Skeletal muscle tissue (tissue), 4 donors: ENCODE measurements around the gene TIAM2. TPM values are rescaled to one million over a fixed set of nuclear protein-coding genes. Genes with fewer than 3 reads are reported as not detected.

Experiments
- H3K27ac ChIP-seq: one replicate; pipeline ENCODE4 v1.7.0; 2013; ENCODE audit warnings: mild to moderate bottlenecking, low read depth, low read length, inconsistent platforms
- H3K27me3 ChIP-seq, 3 donors: one replicate each; pipeline ENCODE4 v1.7.0; 2013; ENCODE audit warnings: low read length in 3 of 3; ENCODE audit not compliant: control insufficient read depth in 3 of 3, insufficient read depth in 3 of 3
- H3K36me3 ChIP-seq, 3 donors: one replicate each; pipeline ENCODE4 v1.7.0; 2013; ENCODE audit warnings: low read length in 3 of 3; ENCODE audit not compliant: control insufficient read depth in 3 of 3, insufficient read depth in 3 of 3
- H3K4me1 ChIP-seq, 3 donors: one replicate each; pipeline ENCODE4 v1.7.0; 2013; ENCODE audit warnings: low read length in 3 of 3, mild to moderate bottlenecking in 3 of 3; ENCODE audit not compliant: control insufficient read depth in 3 of 3, insufficient read depth in 3 of 3
- H3K4me3 ChIP-seq, 3 donors: one replicate each; pipeline ENCODE4 v1.7.0; 2013; ENCODE audit warnings: low read length in 3 of 3
- H3K9ac ChIP-seq, 3 donors: one replicate each; pipeline ENCODE4 v1.7.0; 2013; ENCODE audit warnings: low read length in 3 of 3, mild to moderate bottlenecking in 3 of 3, moderate library complexity in 2 of 3, low read depth in 1 of 3
- H3K9me3 ChIP-seq, 3 donors: one replicate each; pipeline ENCODE4 v1.7.0; 2013; ENCODE audit warnings: low read length in 3 of 3; ENCODE audit not compliant: control insufficient read depth in 3 of 3
- total RNA-seq: library from RNA; depleted of rRNA; stranded (reverse); fragments of >200 nt; gene quantifications from one replicate; pipeline ENCODE4 v1.2.3, GENCODE V29; 2014
- donor health status: Osteomylitis.

TIAM2 gene
- total RNA-seq, 1 donor from 2014 or later: 22.4 TPM

DNA sequence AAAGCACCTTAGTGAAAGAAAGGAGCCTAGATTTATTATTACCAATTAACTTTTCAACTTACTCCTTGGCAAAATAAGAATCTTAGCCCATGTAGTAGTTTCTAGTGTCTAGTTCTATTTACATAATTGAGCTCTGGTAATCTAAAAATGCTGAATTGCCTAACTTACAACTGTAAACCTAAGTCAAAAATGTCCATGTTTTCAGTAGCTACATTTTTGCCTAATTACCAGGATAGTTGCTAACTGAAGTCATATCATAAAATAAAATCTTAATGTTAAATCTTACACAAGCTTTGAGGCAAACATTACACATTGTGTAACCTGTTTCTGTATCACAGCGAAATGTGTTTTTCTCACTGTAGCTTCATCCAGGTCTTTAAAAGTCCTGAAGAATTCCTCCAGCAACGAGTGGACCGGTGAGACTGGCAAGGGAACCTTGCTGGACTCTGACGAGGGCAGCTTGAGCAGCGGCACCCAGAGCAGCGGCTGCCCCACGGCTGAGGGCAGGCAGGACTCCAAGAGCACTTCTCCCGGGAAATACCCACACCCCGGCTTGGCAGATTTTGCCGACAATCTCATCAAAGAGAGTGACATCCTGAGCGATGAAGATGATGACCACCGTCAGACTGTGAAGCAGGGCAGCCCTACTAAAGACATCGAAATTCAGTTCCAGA, 261.1 kb downstream of the TIAM2 start:
- Histone ChIP-seq H3K36me3 (peaks cover 36 to 48% (median 42%) of the 10 kb centered on the region in 3 donors), H3K4me3 (no peak overlapping the region), H3K4me1 (peaks cover 0 to 16% (median 10%) of the 10 kb centered on the region in 3 donors), H3K9me3 (no peaks in the 10 kb centered on the region), H3K9ac (no peak overlapping the region), H3K27me3 (no peaks in the 10 kb centered on the region), H3K27ac (no peak overlapping the region)

DNA sequence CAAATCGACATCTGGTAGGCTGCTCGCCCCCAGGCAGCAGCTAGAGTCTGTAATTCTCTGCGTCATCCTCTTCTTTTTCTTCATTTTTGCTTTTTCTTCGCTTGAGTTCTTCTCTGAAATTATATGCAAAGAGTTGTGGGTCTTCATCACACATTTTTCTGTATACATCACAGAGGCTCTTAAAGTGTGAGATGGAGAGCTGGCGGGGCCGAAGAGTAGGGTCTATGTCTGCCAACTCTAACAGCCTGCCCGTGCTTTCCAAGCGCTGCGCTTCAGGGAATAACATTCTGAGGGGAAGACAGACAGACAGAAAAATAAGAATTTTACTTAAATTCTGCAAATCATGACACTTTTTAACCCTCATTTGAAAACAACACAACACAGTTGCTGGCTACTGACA, 262.7 kb downstream of the TIAM2 start:
- Histone ChIP-seq H3K9me3 (no peaks in the 10 kb centered on the region), H3K4me1 (peaks cover 0 to 16% (median 10%) of the 10 kb centered on the region in 3 donors), H3K4me3 (no peak overlapping the region), H3K27ac (no peak overlapping the region), H3K36me3 (peaks cover 32 to 43% (median 39%) of the 10 kb centered on the region in 3 donors), H3K27me3 (no peaks in the 10 kb centered on the region), H3K9ac (no peak overlapping the region)

DNA sequence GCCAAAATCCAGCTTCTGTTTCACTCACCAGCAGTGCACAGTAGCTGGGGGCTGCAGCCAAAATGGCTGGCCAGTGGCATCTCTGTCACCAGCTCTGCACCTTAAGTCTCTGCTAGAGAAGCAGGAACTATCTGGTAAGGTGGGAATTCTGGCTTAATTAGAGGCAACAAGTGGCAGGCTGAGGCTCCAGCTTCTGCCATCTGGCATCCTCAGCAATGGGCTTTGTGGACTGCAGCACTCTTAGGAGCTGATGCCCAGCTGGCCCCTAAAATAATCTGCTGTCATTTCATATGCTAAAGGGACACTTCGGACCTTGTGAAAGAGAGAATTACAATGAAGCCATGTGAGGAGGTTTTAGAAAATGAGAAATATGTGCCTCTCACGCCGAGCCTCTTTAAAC, 264.1 kb downstream of the TIAM2 start:
- Histone ChIP-seq H3K9ac (no peak overlapping the region), H3K27me3 (no peaks in the 10 kb centered on the region), H3K4me3 (no peak overlapping the region), H3K4me1 (peaks cover 0 to 6% (median 3%) of the 10 kb centered on the region in 3 donors), H3K9me3 (no peaks in the 10 kb centered on the region), H3K36me3 (peaks cover 32 to 43% (median 41%) of the 10 kb centered on the region in 3 donors), H3K27ac (no peak overlapping the region)

DNA sequence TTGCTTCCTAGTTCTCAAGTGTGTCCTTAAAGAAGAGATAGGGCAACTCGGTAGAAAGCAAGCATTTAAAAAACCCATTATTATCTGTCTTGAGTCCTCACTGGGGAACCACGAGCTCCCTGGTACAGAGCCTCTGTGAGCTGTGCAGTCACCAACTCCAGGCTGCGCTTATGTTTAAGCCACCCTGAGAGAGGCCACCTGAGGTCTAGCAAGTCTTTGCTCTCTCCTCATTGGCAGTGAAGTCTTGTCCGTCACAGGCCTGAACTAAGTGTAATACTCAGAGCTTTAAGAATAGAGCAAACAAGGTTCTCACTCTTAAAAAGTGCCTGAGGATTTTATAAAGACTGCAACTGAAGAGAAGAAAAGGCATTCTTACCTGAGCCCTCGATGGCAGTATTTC, 264.8 kb downstream of the TIAM2 start:
- Histone ChIP-seq H3K4me1 (no peaks in the 10 kb centered on the region), H3K27me3 (no peaks in the 10 kb centered on the region), H3K9me3 (no peaks in the 10 kb centered on the region), H3K4me3 (no peak overlapping the region), H3K27ac (no peak overlapping the region), H3K9ac (no peak overlapping the region), H3K36me3 (peaks cover 30 to 40% (median 37%) of the 10 kb centered on the region in 3 donors)

DNA sequence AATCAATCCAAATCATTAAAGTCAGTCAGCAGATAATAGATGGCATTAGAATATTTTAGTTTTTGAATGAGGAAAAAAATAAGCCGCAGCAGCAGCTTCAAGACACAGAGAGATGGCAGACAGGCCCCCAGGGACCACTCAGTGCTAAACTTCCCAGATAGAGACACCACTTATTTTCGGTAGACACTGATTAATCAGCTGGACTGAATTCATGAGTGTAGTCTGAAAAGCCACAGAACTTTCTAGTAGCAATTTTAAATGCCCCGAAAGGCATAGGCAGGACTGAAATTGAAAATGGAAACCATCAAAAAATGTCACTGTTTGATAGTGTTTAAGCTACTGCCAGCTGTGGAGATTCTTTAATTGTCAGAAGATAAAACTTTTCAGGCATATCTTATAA, 265.6 kb downstream of the TIAM2 start:
- no peaks in the 10 kb centered on the region for H3K27me3 ChIP-seq
- no peaks in the 10 kb centered on the region for H3K4me1 ChIP-seq
- H3K9me3 ChIP-seq: no peaks in the 10 kb centered on the region
- H3K4me3 ChIP-seq: no peak overlapping the region
- peaks cover 27 to 38% (median 33%) of the 10 kb centered on the region in 3 donors for H3K36me3 ChIP-seq
- no peak overlapping the region for H3K9ac ChIP-seq
- no peak overlapping the region for H3K27ac ChIP-seq

DNA sequence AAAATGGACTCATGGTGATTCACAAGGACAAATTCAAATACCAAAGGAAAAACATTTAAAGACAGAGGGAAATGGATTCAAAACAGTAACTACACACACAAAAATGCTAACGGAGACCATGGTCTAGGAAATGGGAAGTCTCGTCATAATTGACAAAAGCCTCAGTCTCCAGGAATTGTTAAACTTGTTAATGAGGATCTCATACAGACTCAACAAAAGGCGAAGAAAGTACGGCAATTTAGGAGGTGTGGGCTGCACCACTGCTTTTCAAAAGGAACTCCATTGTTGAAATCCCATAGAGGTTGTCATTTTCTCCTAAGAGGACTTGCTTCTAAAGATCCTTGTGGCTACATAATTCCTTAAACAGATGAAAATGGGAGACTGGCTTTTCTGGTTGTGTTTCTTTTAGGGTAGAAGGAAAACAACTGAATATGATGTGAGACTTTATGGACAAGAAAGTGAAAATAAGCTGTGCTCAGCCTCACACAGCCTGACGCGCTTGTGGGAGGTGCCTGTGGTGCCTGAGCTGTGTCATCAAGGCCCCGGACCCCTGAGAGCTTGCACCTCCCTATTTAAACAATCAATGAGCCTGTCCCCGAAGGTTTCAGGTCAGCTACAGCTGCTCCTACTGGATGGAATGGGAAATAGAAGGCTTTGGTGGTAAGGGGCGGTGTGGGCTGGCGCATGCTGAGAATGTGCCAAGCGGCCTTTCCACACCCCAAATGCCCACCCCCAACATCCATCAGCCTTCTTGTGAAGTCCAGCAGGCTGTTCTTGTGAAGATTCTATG, 266.2 kb downstream of the TIAM2 start:
- H3K36me3 ChIP-seq: peaks cover 27 to 34% (median 33%) of the 10 kb centered on the region in 3 donors
- H3K4me1 ChIP-seq: no peaks in the 10 kb centered on the region
- no peaks in the 10 kb centered on the region for H3K9me3 ChIP-seq
- H3K4me3 ChIP-seq: no peak overlapping the region
- no peak overlapping the region for H3K9ac ChIP-seq
- no peak overlapping the region for H3K27ac ChIP-seq
- no peaks in the 10 kb centered on the region for H3K27me3 ChIP-seq

DNA sequence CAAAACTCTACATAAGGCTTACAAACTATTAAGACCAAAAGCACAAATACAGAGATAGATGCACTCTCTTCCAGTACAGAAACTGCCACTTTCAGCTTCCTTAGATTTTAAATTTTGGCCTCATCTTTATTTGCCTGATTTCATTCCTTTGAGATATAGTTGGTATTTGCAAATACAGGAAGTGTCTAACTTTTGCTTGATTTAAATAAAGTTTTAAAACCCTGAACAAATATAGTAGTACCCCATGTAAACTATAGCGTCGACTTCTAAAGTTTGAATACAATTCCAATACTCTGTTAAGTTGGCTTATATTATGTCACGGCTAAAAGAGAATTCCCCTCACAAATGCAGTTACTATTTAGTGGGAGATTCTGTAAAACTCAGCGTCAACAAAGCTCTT, 267.5 kb downstream of the TIAM2 start:
- Histone ChIP-seq H3K4me1 (no peaks in the 10 kb centered on the region), H3K27ac (no peak overlapping the region), H3K9me3 (no peaks in the 10 kb centered on the region), H3K4me3 (no peak overlapping the region), H3K9ac (no peak overlapping the region), H3K36me3 (peaks cover 20 to 27% (median 24%) of the 10 kb centered on the region in 3 donors), H3K27me3 (no peaks in the 10 kb centered on the region)

DNA sequence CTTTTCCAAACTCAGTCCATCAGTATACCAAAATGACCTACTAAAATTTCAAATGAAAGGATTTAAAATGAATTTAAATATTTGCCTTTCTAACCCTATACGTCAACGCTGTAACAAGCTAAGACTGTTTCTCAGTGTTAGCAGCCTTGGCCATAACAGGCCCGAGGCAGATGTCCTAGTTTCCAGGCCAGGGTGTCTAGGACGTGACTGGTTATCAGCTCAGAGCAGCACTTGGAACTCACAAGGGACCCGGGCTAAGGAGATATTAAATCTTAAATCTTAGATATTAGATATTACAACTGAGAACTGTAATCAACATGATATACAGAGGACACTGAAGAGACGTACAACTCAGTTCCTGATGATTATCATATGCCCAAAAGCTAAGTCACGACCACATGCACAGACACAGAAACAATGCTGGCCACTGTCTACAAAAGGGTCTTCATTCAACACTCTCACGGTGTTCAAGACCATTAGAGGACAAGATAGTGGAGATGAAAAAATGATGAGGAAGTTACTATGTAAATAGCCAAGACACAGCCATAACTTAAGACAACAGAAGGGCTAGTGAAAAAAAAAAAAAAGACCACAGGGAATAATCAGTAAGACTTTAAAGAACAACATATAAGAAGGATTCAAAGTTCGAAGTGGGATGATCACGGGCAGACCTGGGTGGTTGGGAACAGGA, 268.4 kb downstream of the TIAM2 start, which contains the start of gene CLDN20:
CLDN20 (plus strand) TSS at position 641 of the 691 bp plus-strand sequence. CDS start 11,707 bp downstream, outside the sequence.
- H3K27ac ChIP-seq: no peak within 1 kb of the TSS
- no peaks in the 10 kb centered on the region for H3K27me3 ChIP-seq
- H3K9ac ChIP-seq: no peak within 1 kb of the TSS
- peaks cover 17 to 20% (median 17%) of the 10 kb centered on the region in 3 donors for H3K36me3 ChIP-seq
- no peaks in the 10 kb centered on the region for H3K4me1 ChIP-seq
- H3K4me3 ChIP-seq: no peak within 1 kb of the TSS
- H3K9me3 ChIP-seq: no peaks in the 10 kb centered on the region

DNA sequence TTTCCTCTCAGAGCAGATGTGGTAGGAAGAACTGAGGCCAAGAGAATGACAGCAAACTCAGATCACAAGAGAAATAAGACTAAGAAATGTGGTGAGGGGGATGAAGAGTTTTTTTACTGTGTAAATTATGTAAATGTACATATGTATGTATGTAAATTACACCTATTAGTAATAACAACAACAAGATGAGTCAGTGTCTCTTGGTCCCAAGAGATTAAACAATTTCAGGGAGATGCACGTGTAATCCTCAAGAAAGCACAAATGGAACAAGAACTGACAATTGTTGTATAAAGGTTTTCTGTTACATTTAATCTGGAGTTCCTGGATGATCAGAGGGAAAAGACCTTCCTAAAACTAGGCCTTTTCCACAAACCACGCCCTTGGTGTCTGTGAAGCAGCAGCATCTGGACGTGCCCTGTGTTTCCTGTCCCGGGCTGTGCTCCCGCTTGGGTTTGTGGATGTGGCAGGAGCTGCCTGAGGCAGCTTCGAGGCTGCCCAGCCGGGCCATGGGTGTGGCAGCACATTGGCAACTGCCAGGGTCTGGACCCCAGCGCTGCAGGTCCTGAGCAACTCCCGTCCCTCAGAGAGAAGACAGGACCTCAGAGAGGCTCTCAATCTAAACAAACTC, 269.7 kb downstream of the TIAM2 start:
- no peak overlapping the region for H3K4me3 ChIP-seq
- no peak overlapping the region for H3K9ac ChIP-seq
- peaks cover 5 to 7% (median 6%) of the 10 kb centered on the region in 3 donors for H3K36me3 ChIP-seq

More for the DNA sequence above, 269.7 kb downstream of the TIAM2 start:
- no peaks in the 10 kb centered on the region for H3K27me3 ChIP-seq
- no peaks in the 10 kb centered on the region for H3K4me1 ChIP-seq
- no peaks in the 10 kb centered on the region for H3K9me3 ChIP-seq
- no peak overlapping the region for H3K27ac ChIP-seq
